Spleen (tissue), 11 donors: ENCODE results near the gene NBPF3. TPM values are rescaled to one million over a fixed set of nuclear protein-coding genes. Genes with fewer than 3 reads are reported as not detected.

ENCODE experiments used
- DNase-seq: peaks from one replicate; pipeline ENCODE4 v3.0.0-alpha.2; 2020
- H3K27ac ChIP-seq, 8 donors: fragments of 200-600 bp; sonication (generic) in 7 of 8; 1 replicate in 4 of 8; 2 replicates in 4 of 8; pipeline versions ENCODE4 v1.5.0 to v1.8.0; 2016 to 2021; ENCODE audit warnings: inconsistent platforms in 4 of 8, mild to moderate bottlenecking in 4 of 8, moderate library complexity in 1 of 8
- H3K27me3 ChIP-seq, 7 donors: fragments of 200-600 bp; sonication (generic) in 6 of 7; replicated peaks in 1 of 7; 1 replicate in 4 of 7; 2 replicates in 3 of 7; pipeline versions ENCODE4 v1.5.0 to v1.8.0; 2016 to 2021; ENCODE audit warnings: inconsistent platforms in 3 of 7, mild to moderate bottlenecking in 1 of 7
- H3K36me3 ChIP-seq, 6 donors: fragments of 200-600 bp; sonication (generic) in 5 of 6; 1 replicate in 4 of 6; 2 replicates in 2 of 6; pipeline versions ENCODE4 v1.5.0 to v1.8.0; 2016 to 2021; ENCODE audit warnings: inconsistent platforms in 2 of 6
- H3K4me1 ChIP-seq, 6 donors: fragments of 200-600 bp; sonication (generic) in 5 of 6; 1 replicate in 3 of 6; 2 replicates in 3 of 6; pipeline versions ENCODE4 v1.5.0 to v1.8.0; 2016 to 2021; ENCODE audit warnings: inconsistent platforms in 3 of 6
- H3K4me3 ChIP-seq, 8 donors: fragments of 200-600 bp; sonication (generic) in 7 of 8; 1 replicate in 4 of 8; 2 replicates in 4 of 8; pipeline versions ENCODE4 v1.5.0 to v1.8.0; 2016 to 2021; ENCODE audit warnings: inconsistent platforms in 4 of 8, mild to moderate bottlenecking in 4 of 8, moderate library complexity in 2 of 8
- H3K9me3 ChIP-seq, 8 donors: fragments of 200-600 bp; sonication (generic) in 7 of 8; 1 replicate in 4 of 8; 2 replicates in 4 of 8; pipeline versions ENCODE4 v1.5.0 to v1.8.0; 2016 to 2021; ENCODE audit warnings: inconsistent platforms in 4 of 8
- POLR2A ChIP-seq, 3 donors: fragments of 450-650 bp; IDR thresholded peaks; one replicate each; pipeline ENCODE4 v1.5.1; 2017; ENCODE audit warnings: antibody characterized with exemption in 3 of 3, mild to moderate bottlenecking in 1 of 3
- POLR2AphosphoS5 ChIP-seq, 3 donors: sonication (generic); formaldehyde crosslinking; IDR thresholded peaks; one replicate each; pipeline ENCODE4 v1.5.1; 2017; ENCODE audit warnings: antibody characterized with exemption in 3 of 3
- WGBS, 5 donors: extraction: QIAGEN DNeasy Blood & Tissue Kit in 3 of 5; methylation state at CpG; one replicate each; pipeline versions ENCODE4 v1.1.5 to v1.1.7; 2013 to 2018; 5-methylcytosine and 5-hydroxymethylcytosine counted together
- intact Hi-C: fragments of 100-400 bp; cut with DNase I; formaldehyde crosslinking; loops from one replicate; pipeline ENCODE4 v1.15.0; 2023; ENCODE audit warnings: low total_unique reads
- polyA plus RNA-seq, 3 donors: library from polyadenylated mRNA; stranded (reverse); fragments of 200-250 nt; gene quantifications; one replicate each; pipeline ENCODE4 v1.2.1, GENCODE V29; 2013
- total RNA-seq, 7 donors: library from RNA; depleted of rRNA in 3 of 7; stranded (reverse); fragments of >200 nt in 3 of 7; fragmentation: NEBNext Ultra II Directional in 4 of 7; extraction: Animal tissue kit (Norgen Biotek cat#: 25700) in 4 of 7; gene quantifications; one replicate each; pipeline versions ENCODE4 v1.1.0 to v1.2.1, GENCODE V29; 2016 to 2021
- TF ChIP-seq, protein P1 (sequence below), 11 experiments: fragments of 200-600 bp in 7 of 11; fragments of 450-650 bp in 4 of 11; sonication (generic) in 4 of 11; IDR thresholded peaks in 8 of 11; conservative IDR thresholded peaks in 3 of 11; 1 replicate in 7 of 11; 2 replicates in 4 of 11; pipeline versions ENCODE4 v1.4.0 to v1.8.0; 2016 to 2021; ENCODE audit warnings: antibody characterized with exemption in 11 of 11, inconsistent platforms in 4 of 11, mild to moderate bottlenecking in 1 of 11
- donor health status: healthy with polysubstance abuse.
- donor health status: DM: no; HTN: no; CAD: no; lungs with moderate emphysema.
- donor health status: DM: no; HTN: no; CAD: no.
- donor health status: Bipolar disorder and iron deficiency.
- donor health status: healthy.
- donor health status: DM: no; HTN: no; CAD: no.
- donor health status: DM: yes; HTN: yes; CAD: no.

The NBPF3 gene
- total and polyA plus RNA-seq, 10 donors, result 0.49 to 18.6 (median 9.2) TPM

GRCh38 chr1:21494196-21494595 is 54.3 kb downstream of the NBPF3 start:
- no peak for DNase-seq
- no peaks in the 10 kb centered on the region for H3K36me3 ChIP-seq
- TF ChIP-seq POLR2A (IDR thresholded peaks at IDR 0.05) (no peak), POLR2AphosphoS5 (IDR thresholded peaks at IDR 0.05) (no peak)
- TF ChIP-seq, protein P1, sequence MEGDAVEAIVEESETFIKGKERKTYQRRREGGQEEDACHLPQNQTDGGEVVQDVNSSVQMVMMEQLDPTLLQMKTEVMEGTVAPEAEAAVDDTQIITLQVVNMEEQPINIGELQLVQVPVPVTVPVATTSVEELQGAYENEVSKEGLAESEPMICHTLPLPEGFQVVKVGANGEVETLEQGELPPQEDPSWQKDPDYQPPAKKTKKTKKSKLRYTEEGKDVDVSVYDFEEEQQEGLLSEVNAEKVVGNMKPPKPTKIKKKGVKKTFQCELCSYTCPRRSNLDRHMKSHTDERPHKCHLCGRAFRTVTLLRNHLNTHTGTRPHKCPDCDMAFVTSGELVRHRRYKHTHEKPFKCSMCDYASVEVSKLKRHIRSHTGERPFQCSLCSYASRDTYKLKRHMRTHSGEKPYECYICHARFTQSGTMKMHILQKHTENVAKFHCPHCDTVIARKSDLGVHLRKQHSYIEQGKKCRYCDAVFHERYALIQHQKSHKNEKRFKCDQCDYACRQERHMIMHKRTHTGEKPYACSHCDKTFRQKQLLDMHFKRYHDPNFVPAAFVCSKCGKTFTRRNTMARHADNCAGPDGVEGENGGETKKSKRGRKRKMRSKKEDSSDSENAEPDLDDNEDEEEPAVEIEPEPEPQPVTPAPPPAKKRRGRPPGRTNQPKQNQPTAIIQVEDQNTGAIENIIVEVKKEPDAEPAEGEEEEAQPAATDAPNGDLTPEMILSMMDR (IDR thresholded peaks at IDR 0.05 in 8 of 11, conservative IDR thresholded peaks at IDR 0.05 in 3 of 11), result no peak
- H3K4me1 ChIP-seq, result no peaks in the 10 kb centered on the region
- no peak overlapping the region for H3K4me3 ChIP-seq
- peaks cover 0 to 2% (median 0%) of the 10 kb centered on the region in 8 donors for H3K9me3 ChIP-seq
- WGBS, 5 donors, result 79 to 88% (median 86%) methylated on average over 4 to 6 of the region's 6 CpGs
- H3K27ac ChIP-seq, result no peak overlapping the region
- H3K27me3 ChIP-seq, result peaks cover 0 to 14% (median 0%) of the 10 kb centered on the region in 7 donors
- intact Hi-C loops, result no loop called here

- no peak for DNase-seq
- TF ChIP-seq POLR2AphosphoS5 (IDR thresholded peaks at IDR 0.05) (no peak), POLR2A (IDR thresholded peaks at IDR 0.05) (no peak)
- TF ChIP-seq, protein P1 (IDR thresholded peaks at IDR 0.05 in 8 of 11, conservative IDR thresholded peaks at IDR 0.05 in 3 of 11), result no peak
- H3K4me3 ChIP-seq, result no peak overlapping the region
- H3K27me3 ChIP-seq, result peaks cover 0 to 12% (median 0%) of the 10 kb centered on the region in 7 donors
- H3K36me3 ChIP-seq, result no peaks in the 10 kb centered on the region
- peaks cover 0 to 9% (median 0%) of the 10 kb centered on the region in 8 donors for H3K9me3 ChIP-seq
- WGBS, 5 donors, result 78 to 91% (median 89%) methylated on average over 5 to 7 of the region's 7 CpGs
- intact Hi-C loops, result no loop called here
- no peaks in the 10 kb centered on the region for H3K4me1 ChIP-seq
- H3K27ac ChIP-seq, result no peak overlapping the region
Measured at GRCh38 chr1:21495225-21495820, 55.4 kb downstream of the NBPF3 start.

DNA sequence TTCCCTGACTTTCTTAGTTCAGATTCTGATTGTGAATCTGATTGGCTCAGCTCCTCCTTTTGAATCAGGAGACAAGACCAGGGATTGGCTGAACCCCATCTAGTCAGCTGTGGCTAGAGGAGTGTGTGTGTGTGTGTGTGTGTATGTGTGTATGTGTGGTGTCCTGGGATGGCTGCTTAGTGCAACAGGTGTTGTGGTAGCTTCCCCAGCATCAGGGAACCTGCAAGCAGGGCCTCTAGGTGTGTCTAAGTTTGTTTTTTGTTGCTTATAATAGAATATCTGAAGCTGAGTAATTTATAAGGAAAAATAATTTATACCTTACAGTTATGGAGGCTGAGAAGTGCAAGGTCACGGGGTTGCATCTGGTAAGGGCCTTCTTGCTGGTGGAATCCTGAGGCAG is 56.1 kb downstream of the NBPF3 start:
- Histone ChIP-seq H3K9me3 (peaks cover 0 to 9% (median 0%) of the 10 kb centered on the region in 8 donors), H3K27ac (no peak overlapping the region), H3K4me1 (no peaks in the 10 kb centered on the region), H3K36me3 (no peaks in the 10 kb centered on the region), H3K4me3 (no peak overlapping the region), H3K27me3 (peaks cover 0 to 11% (median 0%) of the 10 kb centered on the region in 7 donors)
- intact Hi-C loops, result no loop called here
- DNase-seq, result no peak
- WGBS, 5 donors, result 71 to 92% (median 82%) methylated on average over 1 of the region's 1 CpG
- TF ChIP-seq, protein P1 (IDR thresholded peaks at IDR 0.05 in 8 of 11, conservative IDR thresholded peaks at IDR 0.05 in 3 of 11), result no peak
- no peak for TF ChIP-seq POLR2A (IDR thresholded peaks at IDR 0.05)
- TF ChIP-seq POLR2AphosphoS5 (IDR thresholded peaks at IDR 0.05), result no peak

DNA sequence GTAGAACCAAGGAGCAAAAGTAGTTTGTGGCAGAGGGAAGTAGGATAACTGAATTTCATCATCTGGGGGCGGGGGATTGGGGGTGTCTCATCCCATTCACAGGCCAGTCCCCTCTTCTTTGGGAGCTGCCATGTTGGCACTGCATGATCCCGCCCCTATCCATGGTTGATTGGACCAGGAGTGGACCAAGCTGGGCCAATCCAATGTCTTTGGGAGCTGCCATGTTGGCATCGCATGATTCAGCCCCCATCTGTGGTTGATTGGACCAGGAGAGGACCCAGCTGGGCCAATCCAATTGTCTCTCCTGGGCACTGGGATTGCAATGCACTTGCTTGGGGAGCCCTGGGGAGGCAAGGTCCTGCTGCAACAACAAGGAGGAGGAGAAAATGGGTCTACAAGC is 56.9 kb downstream of the NBPF3 start:
- Histone ChIP-seq H3K9me3 (peaks cover 0 to 9% (median 0%) of the 10 kb centered on the region in 8 donors), H3K27me3 (peaks cover 0 to 5% (median 0%) of the 10 kb centered on the region in 7 donors), H3K4me3 (no peak overlapping the region), H3K27ac (no peak overlapping the region), H3K4me1 (no peaks in the 10 kb centered on the region), H3K36me3 (no peaks in the 10 kb centered on the region)
- 59 to 85% (median 80%) methylated on average over 2 to 3 of the region's 3 CpGs for WGBS, 5 donors
- TF ChIP-seq POLR2A (IDR thresholded peaks at IDR 0.05) (no peak), POLR2AphosphoS5 (IDR thresholded peaks at IDR 0.05) (no peak)
- TF ChIP-seq, protein P1 (IDR thresholded peaks at IDR 0.05 in 8 of 11, conservative IDR thresholded peaks at IDR 0.05 in 3 of 11), result no peak
- no peak for DNase-seq
- intact Hi-C loops, result no loop called here
